Fibroblast of lung (primary cell): ENCODE results near the gene SLC25A12. TPM values are rescaled to one million over a fixed set of nuclear protein-coding genes. Genes with fewer than 3 reads are reported as not detected.

Source experiments
- DNase-seq, 2 donors: peaks; one replicate each; pipeline versions ENCODE4 v3.0.0 to v3.0.0-alpha.2; 2010; ENCODE audit warnings: low read depth in 2 of 2
- H2AFZ ChIP-seq: 2 replicates; pipeline ENCODE4 v1.5.1; 2012; ENCODE audit warnings: low read length, control low read depth, inconsistent platforms
- H3K27ac ChIP-seq: 2 replicates; pipeline ENCODE4 v1.5.1; 2011; ENCODE audit warnings: low read length, control low read depth; ENCODE audit not compliant: insufficient read depth
- H3K27me3 ChIP-seq: 2 replicates; pipeline ENCODE4 v1.5.1; 2011; ENCODE audit warnings: mild to moderate bottlenecking, low read length; ENCODE audit not compliant: control insufficient read depth, insufficient read depth
- H3K36me3 ChIP-seq: 2 replicates; pipeline ENCODE4 v1.5.1; 2011; ENCODE audit warnings: low read length; ENCODE audit not compliant: control insufficient read depth, insufficient read depth
- H3K4me1 ChIP-seq: 2 replicates; pipeline ENCODE4 v1.5.1; 2011; ENCODE audit warnings: low read length; ENCODE audit not compliant: control insufficient read depth, insufficient read depth; ENCODE audit errors: extremely low read depth
- H3K4me2 ChIP-seq: 2 replicates; pipeline ENCODE4 v1.5.1; 2011; ENCODE audit warnings: low read length, control low read depth; ENCODE audit not compliant: insufficient read depth; ENCODE audit errors: extremely low read depth
- H3K4me3 ChIP-seq, 4 experiments: fragments of 200-600 bp in 1 of 4; sonication (generic) in 1 of 4; replicated peaks in 1 of 4; 2 replicates each; pipeline ENCODE4 v1.5.1; 2011 to 2016; ENCODE audit warnings: low read length in 4 of 4, low read depth in 3 of 4, mild to moderate bottlenecking in 3 of 4, control low read depth in 2 of 4, inconsistent platforms in 1 of 4, mixed read lengths in 1 of 4; ENCODE audit not compliant: insufficient read depth in 1 of 4; ENCODE audit errors: control extremely low read depth in 1 of 4
- H3K79me2 ChIP-seq: 2 replicates; pipeline ENCODE4 v1.5.1; 2012; ENCODE audit warnings: mild to moderate bottlenecking, low read length, inconsistent platforms; ENCODE audit not compliant: control insufficient read depth, insufficient read depth
- H3K9ac ChIP-seq: 2 replicates; pipeline ENCODE4 v1.5.1; 2011; ENCODE audit warnings: mild to moderate bottlenecking, low read length, control low read depth; ENCODE audit not compliant: insufficient read depth
- H3K9me3 ChIP-seq: 2 replicates; pipeline ENCODE4 v1.5.1; 2012; ENCODE audit warnings: low read depth, low read length; ENCODE audit not compliant: control insufficient read depth, insufficient read depth
- H4K20me1 ChIP-seq: 2 replicates; pipeline ENCODE4 v1.5.1; 2011; ENCODE audit warnings: low read length; ENCODE audit not compliant: control insufficient read depth, insufficient read depth; ENCODE audit errors: extremely low read depth
- EZH2 ChIP-seq: IDR thresholded peaks from 2 replicates; pipeline ENCODE4 v1.5.1; 2012; ENCODE audit warnings: low read length, control low read depth, mild to moderate bottlenecking; ENCODE audit errors: missing control alignments
- polyA plus RNA-seq, 2 donors: library from polyadenylated mRNA; depleted of rRNA in 1 of 2; stranded (reverse) in 1 of 2; unstranded in 1 of 2; fragments of >200 nt; gene quantifications; 2 replicates each; pipeline ENCODE4 v1.2.1, GENCODE V29; 2011 to 2012; ENCODE audit warnings: missing spikeins in 1 of 2
- total RNA-seq: library from RNA; depleted of rRNA; stranded (reverse); fragments of >200 nt; gene quantifications from 2 replicates; pipeline ENCODE4 v1.2.1, GENCODE V29; 2014
- TF ChIP-seq, protein P1 (sequence below), 2 donors: IDR thresholded peaks in 1 of 2; conservative IDR thresholded peaks in 1 of 2; 1 replicate in 1 of 2; 2 replicates in 1 of 2; pipeline ENCODE4 v1.5.1; 2011 to 2012; ENCODE audit warnings: low read length in 2 of 2, control low read depth in 1 of 2, inconsistent platforms in 1 of 2, low read depth in 1 of 2, mild to moderate bottlenecking in 1 of 2

The SLC25A12 gene
- total and polyA plus RNA-seq, 2 donors (not counting 1 experiment from before 2014, with no cell fraction given), result 21.5 to 25.9 TPM

DNA sequence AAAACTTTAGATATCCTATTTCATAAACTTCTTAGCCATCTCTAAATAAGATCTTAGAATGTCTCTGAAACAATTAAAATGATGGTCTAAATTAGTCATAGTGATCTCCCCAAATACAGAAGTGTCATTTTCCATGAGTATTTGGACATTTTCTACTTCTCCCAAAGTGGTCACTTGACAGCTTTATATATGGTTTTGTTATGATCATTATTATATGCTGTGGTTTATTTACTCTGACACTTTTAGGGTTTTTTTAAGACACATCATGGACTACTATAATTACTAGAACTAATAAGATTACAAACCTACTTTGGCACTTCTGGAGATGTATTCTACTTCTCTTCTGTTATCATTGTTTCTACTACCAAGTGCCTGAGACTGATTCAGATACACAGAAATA is 47.1 kb downstream of the SLC25A12 start:
- Histone ChIP-seq H3K27me3 (no peaks in the 10 kb centered on the region), H3K36me3 (no peaks in the 10 kb centered on the region), H3K4me2 (no peak overlapping the region), H3K9ac (no peak overlapping the region), H3K9me3 (no peaks in the 10 kb centered on the region), H3K79me2 (no peaks in the 10 kb centered on the region), H3K27ac (no peak overlapping the region), H3K4me3 (no peak overlapping the region), H2AFZ (no peak overlapping the region), H4K20me1 (no peaks in the 10 kb centered on the region), H3K4me1 (no peaks in the 10 kb centered on the region)
- TF ChIP-seq EZH2, result no peak
- TF ChIP-seq, protein P1, sequence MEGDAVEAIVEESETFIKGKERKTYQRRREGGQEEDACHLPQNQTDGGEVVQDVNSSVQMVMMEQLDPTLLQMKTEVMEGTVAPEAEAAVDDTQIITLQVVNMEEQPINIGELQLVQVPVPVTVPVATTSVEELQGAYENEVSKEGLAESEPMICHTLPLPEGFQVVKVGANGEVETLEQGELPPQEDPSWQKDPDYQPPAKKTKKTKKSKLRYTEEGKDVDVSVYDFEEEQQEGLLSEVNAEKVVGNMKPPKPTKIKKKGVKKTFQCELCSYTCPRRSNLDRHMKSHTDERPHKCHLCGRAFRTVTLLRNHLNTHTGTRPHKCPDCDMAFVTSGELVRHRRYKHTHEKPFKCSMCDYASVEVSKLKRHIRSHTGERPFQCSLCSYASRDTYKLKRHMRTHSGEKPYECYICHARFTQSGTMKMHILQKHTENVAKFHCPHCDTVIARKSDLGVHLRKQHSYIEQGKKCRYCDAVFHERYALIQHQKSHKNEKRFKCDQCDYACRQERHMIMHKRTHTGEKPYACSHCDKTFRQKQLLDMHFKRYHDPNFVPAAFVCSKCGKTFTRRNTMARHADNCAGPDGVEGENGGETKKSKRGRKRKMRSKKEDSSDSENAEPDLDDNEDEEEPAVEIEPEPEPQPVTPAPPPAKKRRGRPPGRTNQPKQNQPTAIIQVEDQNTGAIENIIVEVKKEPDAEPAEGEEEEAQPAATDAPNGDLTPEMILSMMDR (conservative IDR thresholded peaks at IDR 0.05 in 1 of 2, IDR thresholded peaks at IDR 0.05 in 1 of 2; ENCODE audit: low read depth in 1 of 2, low read length in 2 of 2), result no peak
- DNase-seq, result no peak

DNA sequence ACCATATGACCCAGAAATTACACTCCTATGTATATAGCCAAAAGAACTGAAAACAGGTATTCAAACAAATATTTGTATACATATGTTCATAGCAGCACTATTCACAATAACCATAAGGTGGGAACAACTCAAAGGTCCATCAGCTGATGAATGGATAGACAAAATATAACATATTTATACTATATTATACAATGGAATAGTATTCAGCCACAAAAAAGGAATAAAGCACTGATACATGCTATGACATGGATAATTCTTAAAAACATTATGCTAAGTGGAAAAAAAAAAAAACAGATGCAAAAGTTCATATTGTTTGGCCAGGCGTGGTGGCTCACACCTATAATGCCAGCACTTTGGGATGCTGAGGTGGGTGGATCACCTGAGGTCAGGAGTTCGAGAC is 52.0 kb downstream of the SLC25A12 start:
- no peak overlapping the region for H3K27ac ChIP-seq
- no peak for DNase-seq

DNA sequence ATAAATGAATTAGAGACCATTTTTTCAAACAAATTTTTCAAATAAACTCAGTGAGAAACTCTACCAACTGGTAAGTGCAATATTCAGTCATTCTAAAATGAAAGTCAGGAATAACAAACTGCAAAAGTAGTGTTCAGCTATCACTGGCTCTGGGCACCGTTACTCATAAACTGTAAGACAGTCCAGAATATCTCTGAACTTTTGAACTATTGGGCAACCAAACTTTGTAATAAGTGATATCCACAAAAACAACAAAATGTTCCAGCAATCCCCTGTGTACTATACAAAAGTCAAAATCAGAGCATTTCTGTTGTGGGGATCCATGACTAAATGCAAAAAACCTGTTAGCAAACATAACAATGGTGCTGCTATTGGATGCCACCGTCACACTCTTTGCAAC is 56.3 kb downstream of the SLC25A12 start:
- H3K9ac ChIP-seq, result no peak overlapping the region
- no peaks in the 10 kb centered on the region for H3K79me2 ChIP-seq
- H3K27ac ChIP-seq, result no peak overlapping the region
- H4K20me1 ChIP-seq, result no peaks in the 10 kb centered on the region
- no peak overlapping the region for H3K4me3 ChIP-seq
- no peak overlapping the region for H2AFZ ChIP-seq
- H3K36me3 ChIP-seq, result peaks cover 10% of the 10 kb centered on the region
- no peaks in the 10 kb centered on the region for H3K27me3 ChIP-seq
- peak; percentile 0 to 31 for DNase-seq
- no peak overlapping the region for H3K4me2 ChIP-seq
- TF ChIP-seq, protein P1 (conservative IDR thresholded peaks at IDR 0.05 in 1 of 2, IDR thresholded peaks at IDR 0.05 in 1 of 2; ENCODE audit: low read depth in 1 of 2, low read length in 2 of 2), result no peak
- TF ChIP-seq EZH2, result no peak
- no peaks in the 10 kb centered on the region for H3K4me1 ChIP-seq
- H3K9me3 ChIP-seq, result no peaks in the 10 kb centered on the region

More for the DNA sequence above, 52.0 kb downstream of the SLC25A12 start:
- no peak for TF ChIP-seq EZH2
- TF ChIP-seq, protein P1 (conservative IDR thresholded peaks at IDR 0.05 in 1 of 2, IDR thresholded peaks at IDR 0.05 in 1 of 2; ENCODE audit: low read depth in 1 of 2, low read length in 2 of 2), result no peak
- Histone ChIP-seq H2AFZ (no peak overlapping the region), H3K4me3 (no peak overlapping the region), H3K4me1 (no peaks in the 10 kb centered on the region), H3K36me3 (no peaks in the 10 kb centered on the region), H4K20me1 (no peaks in the 10 kb centered on the region), H3K9ac (no peak overlapping the region), H3K27me3 (no peaks in the 10 kb centered on the region), H3K4me2 (no peak overlapping the region), H3K79me2 (no peaks in the 10 kb centered on the region), H3K9me3 (no peaks in the 10 kb centered on the region)
